Activated CD4-positive, alpha-beta T cell treated with anti-CD3 and anti-CD28 coated beads, Interleukin-2, amount 50 U/mL, for 48 hours (primary cell): ENCODE measurements around the gene TAB3.

Source experiments
- DNase-seq, 2 experiments: peaks; one replicate each; pipeline ENCODE4 v3.0.0-alpha.2; 2020

TAB3 gene, protein sequence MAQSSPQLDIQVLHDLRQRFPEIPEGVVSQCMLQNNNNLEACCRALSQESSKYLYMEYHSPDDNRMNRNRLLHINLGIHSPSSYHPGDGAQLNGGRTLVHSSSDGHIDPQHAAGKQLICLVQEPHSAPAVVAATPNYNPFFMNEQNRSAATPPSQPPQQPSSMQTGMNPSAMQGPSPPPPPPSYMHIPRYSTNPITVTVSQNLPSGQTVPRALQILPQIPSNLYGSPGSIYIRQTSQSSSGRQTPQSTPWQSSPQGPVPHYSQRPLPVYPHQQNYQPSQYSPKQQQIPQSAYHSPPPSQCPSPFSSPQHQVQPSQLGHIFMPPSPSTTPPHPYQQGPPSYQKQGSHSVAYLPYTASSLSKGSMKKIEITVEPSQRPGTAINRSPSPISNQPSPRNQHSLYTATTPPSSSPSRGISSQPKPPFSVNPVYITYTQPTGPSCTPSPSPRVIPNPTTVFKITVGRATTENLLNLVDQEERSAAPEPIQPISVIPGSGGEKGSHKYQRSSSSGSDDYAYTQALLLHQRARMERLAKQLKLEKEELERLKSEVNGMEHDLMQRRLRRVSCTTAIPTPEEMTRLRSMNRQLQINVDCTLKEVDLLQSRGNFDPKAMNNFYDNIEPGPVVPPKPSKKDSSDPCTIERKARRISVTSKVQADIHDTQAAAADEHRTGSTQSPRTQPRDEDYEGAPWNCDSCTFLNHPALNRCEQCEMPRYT

GRCh38 chrX:30889147-30890140 lies at the start of gene TAB3:
TAB3 (minus strand) TSS chrX:30889254; CDS start chrX:30859588, 29,666 bp downstream.
- DNase-seq: peak; percentile 88 to 92

GRCh38 chrX:30938295-30938694 lies 49.2 kb upstream of the TAB3 start:
- no peak for DNase-seq

GRCh38 chrX:30935985-30936384 lies 46.9 kb upstream of the TAB3 start:
- no peak for DNase-seq

GRCh38 chrX:30931920-30932319 lies 42.9 kb upstream of the TAB3 start:
- DNase-seq: no peak

GRCh38 chrX:30930679-30931078 lies 41.6 kb upstream of the TAB3 start:
- no peak for DNase-seq

DNA sequence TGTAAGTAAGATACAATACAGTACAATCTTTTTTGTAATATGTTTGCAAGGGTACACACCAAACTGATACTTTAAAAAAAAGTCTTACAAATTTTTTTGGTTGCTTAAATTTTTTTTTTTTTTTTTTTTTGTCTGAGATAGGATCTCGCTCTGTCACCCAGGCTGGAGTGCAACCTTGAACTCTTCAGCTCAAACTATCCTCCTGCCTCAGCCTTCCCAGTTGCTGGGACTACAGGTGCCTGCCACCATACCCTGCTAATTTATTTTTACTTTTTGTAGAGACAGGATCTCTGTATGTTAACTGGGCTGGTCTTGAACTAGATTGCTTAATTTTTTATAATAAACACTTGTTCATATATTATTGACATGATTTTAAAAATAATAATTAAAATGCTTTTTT lies 41.1 kb upstream of the TAB3 start:
- DNase-seq: no peak

- no peak for DNase-seq
Observed at GRCh38 chrX:30920271-30920670, 31.2 kb upstream of the TAB3 start.

- DNase-seq: no peak
Observed at GRCh38 chrX:30918480-30918879, 29.4 kb upstream of the TAB3 start.

DNA sequence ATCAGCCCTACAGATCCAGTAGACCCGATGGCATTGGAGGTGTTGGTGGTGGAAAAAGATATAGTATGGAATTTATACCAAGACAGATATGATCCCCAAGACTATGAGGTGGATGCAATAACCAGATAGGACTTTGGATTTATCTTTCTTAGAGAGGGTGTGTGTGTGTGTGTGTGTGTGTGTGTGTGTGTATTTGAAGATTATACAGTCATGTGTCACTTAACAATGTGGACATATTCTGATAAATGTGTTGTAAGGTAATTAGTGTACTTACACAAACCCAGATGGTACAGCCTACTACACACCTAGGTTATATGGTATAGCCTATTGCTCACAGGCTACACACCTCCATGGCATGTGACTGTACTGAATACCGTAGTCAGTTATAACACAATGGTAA lies 24.4 kb upstream of the TAB3 start:
- DNase-seq: no peak

DNA sequence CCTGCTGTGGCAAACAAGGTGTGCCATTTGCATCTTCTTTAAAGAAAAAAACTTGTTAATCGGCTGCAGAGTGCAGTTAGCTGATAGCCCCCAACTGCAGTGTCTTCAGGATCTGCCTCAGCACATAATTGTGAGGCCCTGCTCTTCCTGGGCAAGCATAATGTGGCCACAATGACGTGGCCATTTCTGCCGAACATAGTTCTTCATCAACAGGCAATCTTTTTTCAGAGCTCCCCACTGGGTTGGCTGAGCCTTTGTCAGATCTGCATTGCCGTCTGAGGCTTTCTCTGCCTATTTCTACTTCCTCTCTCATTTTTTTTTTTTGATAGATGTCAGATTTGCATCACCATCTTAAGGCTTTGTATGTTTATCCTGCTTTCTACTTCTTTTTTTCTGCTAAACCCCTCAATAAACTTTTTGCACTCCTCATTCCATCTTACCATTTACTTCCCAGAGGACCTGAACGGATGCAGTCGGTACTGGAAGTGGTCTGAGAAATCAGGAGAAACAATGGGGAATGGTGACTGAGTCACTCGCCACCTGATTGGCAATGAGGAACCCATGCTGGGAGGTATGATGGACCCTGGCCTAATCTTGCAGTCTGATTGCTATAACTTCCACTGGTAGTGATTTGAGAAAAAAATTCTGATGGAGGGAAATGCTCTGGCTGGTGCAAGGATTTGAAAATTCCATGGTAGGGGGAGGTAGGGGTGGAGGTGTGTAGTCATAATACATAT lies 21.2 kb upstream of the TAB3 start:
- no peak for DNase-seq

DNA sequence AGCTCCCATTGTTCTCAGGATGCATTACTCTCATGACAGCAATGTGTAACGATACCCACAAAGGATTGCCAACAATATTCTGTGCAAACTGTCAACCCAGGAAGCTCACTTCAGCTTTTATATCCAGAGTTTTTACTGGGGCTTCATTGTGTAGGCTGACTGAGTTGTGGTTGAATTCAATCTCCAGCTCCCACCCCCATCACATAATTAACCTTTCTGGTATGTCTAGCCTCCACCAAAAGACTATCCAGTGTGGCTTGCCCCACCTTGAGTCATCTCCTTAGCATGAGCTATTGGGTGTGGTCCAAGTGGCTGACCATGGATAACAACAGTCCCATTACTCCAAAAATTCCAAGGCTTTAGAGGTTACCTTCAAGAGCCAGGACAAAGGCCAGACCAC lies 17.7 kb upstream of the TAB3 start:
- no peak for DNase-seq

GRCh38 chrX:30905321-30905720 lies 16.3 kb upstream of the TAB3 start:
- no peak for DNase-seq

DNA sequence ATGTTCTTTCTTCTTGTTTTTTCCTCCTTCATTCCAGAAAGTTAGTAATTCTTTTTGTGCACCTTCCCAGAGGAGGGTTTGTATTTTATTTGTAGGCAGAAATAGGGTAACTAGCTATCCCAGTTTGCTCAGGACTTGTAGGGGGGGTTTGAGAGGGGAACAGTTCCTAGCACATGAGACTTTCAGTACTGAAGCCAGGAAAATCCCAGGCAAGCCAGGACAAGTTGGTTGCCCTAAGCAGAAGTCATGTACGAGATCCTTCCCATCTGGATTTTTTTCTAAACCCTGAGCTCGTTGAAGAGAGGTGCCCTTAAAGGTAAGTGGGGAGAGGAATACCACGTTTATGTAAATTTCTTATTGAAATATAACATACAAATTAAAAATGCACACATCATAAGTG lies 15.6 kb upstream of the TAB3 start:
- no peak for DNase-seq

- no peak for DNase-seq
Observed at GRCh38 chrX:30904186-30904585, 15.1 kb upstream of the TAB3 start.

DNA sequence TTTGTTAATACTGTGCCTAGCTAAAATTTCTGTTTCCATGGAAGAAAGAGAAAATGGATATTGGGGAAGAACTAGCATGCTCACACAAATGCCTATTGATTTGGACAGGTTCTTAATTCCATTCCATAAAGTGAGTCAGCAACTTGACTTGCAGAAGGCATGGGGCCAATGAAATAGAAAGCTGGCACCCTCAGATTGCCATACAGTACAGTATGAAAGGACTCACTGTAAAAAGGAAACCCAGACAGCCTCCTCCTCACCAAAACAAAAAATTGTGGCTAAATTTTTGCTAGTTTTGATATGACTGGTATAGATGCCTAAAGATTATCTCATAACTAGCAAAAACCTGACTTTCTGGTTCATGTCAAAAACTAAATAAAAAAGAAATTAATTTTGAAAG lies 11.2 kb upstream of the TAB3 start:
- DNase-seq: no peak

GRCh38 chrX:30898886-30899285 lies 9.8 kb upstream of the TAB3 start:
- DNase-seq: no peak

GRCh38 chrX:30895370-30895769 lies 6.3 kb upstream of the TAB3 start:
- no peak for DNase-seq

DNA sequence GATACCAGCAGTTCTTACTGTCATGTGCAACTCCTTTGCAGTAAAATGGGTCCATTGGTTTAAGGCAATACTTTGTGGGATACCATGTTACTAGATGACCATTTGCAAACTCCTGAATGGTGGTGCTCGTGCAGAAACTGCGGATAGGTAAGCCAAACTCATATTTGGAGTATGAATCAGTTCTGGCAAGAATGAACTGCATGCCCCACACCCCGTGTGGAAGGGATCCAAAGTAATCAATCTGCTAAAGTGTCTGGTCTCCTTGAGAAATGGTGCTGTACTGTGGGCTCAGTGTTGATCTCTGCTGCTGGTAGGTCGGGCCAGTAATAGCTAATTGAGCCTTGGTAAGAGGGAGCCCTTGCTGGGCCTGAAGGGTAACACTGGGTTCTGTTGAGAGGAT lies 4.2 kb upstream of the TAB3 start:
- DNase-seq: no peak

DNA sequence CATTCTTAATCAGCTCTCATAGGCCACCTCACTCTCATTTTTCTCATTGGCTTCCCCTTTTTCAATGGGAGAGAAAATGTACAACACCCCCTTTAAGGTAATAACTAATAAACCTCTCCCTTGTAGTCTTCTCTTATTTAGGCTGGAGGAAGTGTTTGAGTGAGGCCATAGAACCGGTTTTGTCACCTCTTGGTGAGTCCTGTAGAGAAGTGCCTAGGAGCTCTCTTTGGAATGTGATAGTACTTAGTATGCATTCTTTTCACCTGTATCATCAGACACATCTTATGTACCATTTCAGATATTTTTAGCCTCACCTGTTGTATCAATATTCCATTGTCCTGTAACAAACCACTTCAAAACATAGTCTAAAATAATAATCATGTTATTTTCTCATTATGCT lies 3.5 kb upstream of the TAB3 start:
- DNase-seq: no peak

GRCh38 chrX:30888526-30889146 lies 418 bp downstream of the TAB3 start:
- peak; percentile 31 to 34 for DNase-seq

DNA sequence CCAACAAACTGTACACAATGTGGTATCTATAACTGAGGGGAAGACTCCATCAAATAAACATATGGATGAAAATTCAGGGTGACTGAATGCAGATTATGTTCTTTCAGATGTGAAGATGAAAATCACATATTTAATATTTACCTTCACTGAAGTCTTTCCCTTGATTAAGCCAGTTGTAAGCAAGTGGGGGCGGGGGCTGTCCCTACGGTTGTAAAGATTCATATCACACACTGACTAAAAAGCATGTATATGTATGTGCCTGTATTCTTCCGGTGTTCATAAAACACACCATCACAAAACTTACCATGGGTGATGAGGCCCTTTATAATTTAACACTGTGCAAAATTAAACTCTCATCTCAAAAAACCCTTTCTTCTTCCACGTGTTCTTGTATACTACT lies 1.3 kb downstream of the TAB3 start:
- DNase-seq: peak; percentile 65 to 76

GRCh38 chrX:30887288-30887687 lies 1.8 kb downstream of the TAB3 start:
- DNase-seq: no peak
